Fibroblast of lung (primary cell): ENCODE results near the gene RBMS1. TPM values are rescaled to one million over a fixed set of nuclear protein-coding genes. Genes with fewer than 3 reads are reported as not detected.
A peak's percentile ranks its signal among the peaks of the same experiment; 100 is the strongest.

ENCODE experiments used
- DNase-seq, 2 donors: peaks; one replicate each; pipeline versions ENCODE4 v3.0.0 to v3.0.0-alpha.2; 2010; ENCODE audit warnings: low read depth in 2 of 2
- H2AFZ ChIP-seq: 2 replicates; pipeline ENCODE4 v1.5.1; 2012; ENCODE audit warnings: low read length, control low read depth, inconsistent platforms
- H3K27ac ChIP-seq: 2 replicates; pipeline ENCODE4 v1.5.1; 2011; ENCODE audit warnings: low read length, control low read depth; ENCODE audit not compliant: insufficient read depth
- H3K27me3 ChIP-seq: 2 replicates; pipeline ENCODE4 v1.5.1; 2011; ENCODE audit warnings: mild to moderate bottlenecking, low read length; ENCODE audit not compliant: control insufficient read depth, insufficient read depth
- H3K36me3 ChIP-seq: 2 replicates; pipeline ENCODE4 v1.5.1; 2011; ENCODE audit warnings: low read length; ENCODE audit not compliant: control insufficient read depth, insufficient read depth
- H3K4me1 ChIP-seq: 2 replicates; pipeline ENCODE4 v1.5.1; 2011; ENCODE audit warnings: low read length; ENCODE audit not compliant: control insufficient read depth, insufficient read depth; ENCODE audit errors: extremely low read depth
- H3K4me2 ChIP-seq: 2 replicates; pipeline ENCODE4 v1.5.1; 2011; ENCODE audit warnings: low read length, control low read depth; ENCODE audit not compliant: insufficient read depth; ENCODE audit errors: extremely low read depth
- H3K4me3 ChIP-seq, 4 experiments: fragments of 200-600 bp in 1 of 4; sonication (generic) in 1 of 4; replicated peaks in 1 of 4; 2 replicates each; pipeline ENCODE4 v1.5.1; 2011 to 2016; ENCODE audit warnings: low read length in 4 of 4, low read depth in 3 of 4, mild to moderate bottlenecking in 3 of 4, control low read depth in 2 of 4, inconsistent platforms in 1 of 4, mixed read lengths in 1 of 4; ENCODE audit not compliant: insufficient read depth in 1 of 4; ENCODE audit errors: control extremely low read depth in 1 of 4
- H3K79me2 ChIP-seq: 2 replicates; pipeline ENCODE4 v1.5.1; 2012; ENCODE audit warnings: mild to moderate bottlenecking, low read length, inconsistent platforms; ENCODE audit not compliant: control insufficient read depth, insufficient read depth
- H3K9ac ChIP-seq: 2 replicates; pipeline ENCODE4 v1.5.1; 2011; ENCODE audit warnings: mild to moderate bottlenecking, low read length, control low read depth; ENCODE audit not compliant: insufficient read depth
- H3K9me3 ChIP-seq: 2 replicates; pipeline ENCODE4 v1.5.1; 2012; ENCODE audit warnings: low read depth, low read length; ENCODE audit not compliant: control insufficient read depth, insufficient read depth
- H4K20me1 ChIP-seq: 2 replicates; pipeline ENCODE4 v1.5.1; 2011; ENCODE audit warnings: low read length; ENCODE audit not compliant: control insufficient read depth, insufficient read depth; ENCODE audit errors: extremely low read depth
- EZH2 ChIP-seq: IDR thresholded peaks from 2 replicates; pipeline ENCODE4 v1.5.1; 2012; ENCODE audit warnings: low read length, control low read depth, mild to moderate bottlenecking; ENCODE audit errors: missing control alignments
- polyA plus RNA-seq, 2 donors: library from polyadenylated mRNA; depleted of rRNA in 1 of 2; stranded (reverse) in 1 of 2; unstranded in 1 of 2; fragments of >200 nt; gene quantifications; 2 replicates each; pipeline ENCODE4 v1.2.1, GENCODE V29; 2011 to 2012; ENCODE audit warnings: missing spikeins in 1 of 2
- total RNA-seq: library from RNA; depleted of rRNA; stranded (reverse); fragments of >200 nt; gene quantifications from 2 replicates; pipeline ENCODE4 v1.2.1, GENCODE V29; 2014
- TF ChIP-seq, protein P1 (sequence below), 2 donors: IDR thresholded peaks in 1 of 2; conservative IDR thresholded peaks in 1 of 2; 1 replicate in 1 of 2; 2 replicates in 1 of 2; pipeline ENCODE4 v1.5.1; 2011 to 2012; ENCODE audit warnings: low read length in 2 of 2, control low read depth in 1 of 2, inconsistent platforms in 1 of 2, low read depth in 1 of 2, mild to moderate bottlenecking in 1 of 2

Gene RBMS1
- total and polyA plus RNA-seq, 2 donors (not counting 1 experiment from before 2014, with no cell fraction given): 77.3 to 146 TPM

DNA sequence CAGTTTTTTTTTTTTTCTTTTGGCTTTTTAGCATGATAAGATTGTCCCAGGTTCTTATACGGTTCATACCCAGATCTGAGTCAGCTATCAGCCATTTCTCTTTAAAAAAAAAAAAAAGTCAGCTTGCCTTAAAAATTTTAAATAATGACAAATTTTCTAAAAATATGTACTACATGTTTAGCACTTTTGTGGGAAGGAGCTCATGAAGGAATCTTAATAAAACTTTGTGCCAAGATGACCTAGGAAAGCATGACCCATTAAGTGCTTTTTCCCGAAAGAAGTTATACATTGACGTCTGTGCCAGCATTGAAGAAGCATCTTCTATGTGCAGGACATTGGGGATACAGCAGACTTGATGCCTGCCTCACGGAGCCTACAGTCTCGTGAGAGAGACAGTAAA is 4.5 kb upstream of the RBMS1 start:
- Histone ChIP-seq H4K20me1 (no peaks in the 10 kb centered on the region), H3K4me3 (no peak overlapping the region), H3K9ac (no peak overlapping the region), H3K36me3 (no peaks in the 10 kb centered on the region), H2AFZ (peak overlapping the region; percentile 1), H3K4me1 (no peaks in the 10 kb centered on the region), H3K27ac (no peak overlapping the region), H3K27me3 (no peaks in the 10 kb centered on the region), H3K4me2 (no peak overlapping the region), H3K79me2 (peaks cover under 1% of the 10 kb centered on the region), H3K9me3 (no peaks in the 10 kb centered on the region)
- TF ChIP-seq, protein P1, sequence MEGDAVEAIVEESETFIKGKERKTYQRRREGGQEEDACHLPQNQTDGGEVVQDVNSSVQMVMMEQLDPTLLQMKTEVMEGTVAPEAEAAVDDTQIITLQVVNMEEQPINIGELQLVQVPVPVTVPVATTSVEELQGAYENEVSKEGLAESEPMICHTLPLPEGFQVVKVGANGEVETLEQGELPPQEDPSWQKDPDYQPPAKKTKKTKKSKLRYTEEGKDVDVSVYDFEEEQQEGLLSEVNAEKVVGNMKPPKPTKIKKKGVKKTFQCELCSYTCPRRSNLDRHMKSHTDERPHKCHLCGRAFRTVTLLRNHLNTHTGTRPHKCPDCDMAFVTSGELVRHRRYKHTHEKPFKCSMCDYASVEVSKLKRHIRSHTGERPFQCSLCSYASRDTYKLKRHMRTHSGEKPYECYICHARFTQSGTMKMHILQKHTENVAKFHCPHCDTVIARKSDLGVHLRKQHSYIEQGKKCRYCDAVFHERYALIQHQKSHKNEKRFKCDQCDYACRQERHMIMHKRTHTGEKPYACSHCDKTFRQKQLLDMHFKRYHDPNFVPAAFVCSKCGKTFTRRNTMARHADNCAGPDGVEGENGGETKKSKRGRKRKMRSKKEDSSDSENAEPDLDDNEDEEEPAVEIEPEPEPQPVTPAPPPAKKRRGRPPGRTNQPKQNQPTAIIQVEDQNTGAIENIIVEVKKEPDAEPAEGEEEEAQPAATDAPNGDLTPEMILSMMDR (conservative IDR thresholded peaks at IDR 0.05 in 1 of 2, IDR thresholded peaks at IDR 0.05 in 1 of 2; ENCODE audit: low read depth in 1 of 2, low read length in 2 of 2): no peak
- no peak for TF ChIP-seq EZH2
- DNase-seq: peak in 1 of 2 donors; percentile 22

DNA sequence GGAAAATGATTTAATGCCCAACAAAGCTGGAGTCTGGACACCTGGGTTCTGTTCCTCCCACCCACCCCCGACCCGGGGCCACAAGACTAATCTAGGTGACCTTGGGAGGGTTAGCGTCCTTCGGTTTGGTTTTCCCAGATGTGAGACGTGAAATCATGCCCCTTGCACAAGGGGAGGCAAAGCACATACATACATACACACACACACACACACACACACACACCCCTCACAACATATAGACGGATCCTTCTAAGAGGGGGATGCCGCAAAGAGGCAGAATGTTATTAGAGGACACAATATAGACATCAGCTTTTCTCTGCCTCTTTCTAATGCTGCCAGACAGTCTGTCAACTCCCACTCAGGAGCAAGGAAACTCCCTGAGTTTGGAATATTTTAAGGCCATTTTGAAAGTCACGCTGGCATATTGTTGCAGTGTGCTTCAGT is 616 bp upstream of the RBMS1 start:
- H3K9me3 ChIP-seq: no peaks in the 10 kb centered on the region
- no peaks in the 10 kb centered on the region for H3K27me3 ChIP-seq
- no peaks in the 10 kb centered on the region for H4K20me1 ChIP-seq
- H3K79me2 ChIP-seq: peaks cover 33% of the 10 kb centered on the region
- peak overlapping the region; percentile 55 for H3K4me2 ChIP-seq
- peak overlapping the region; percentile 80 to 93 (median 88) for H3K4me3 ChIP-seq
- peak overlapping the region; percentile 41 for H3K9ac ChIP-seq
- no peaks in the 10 kb centered on the region for H3K36me3 ChIP-seq
- DNase-seq: peak; percentile 12 to 47
- no peak for TF ChIP-seq EZH2
- TF ChIP-seq, protein P1 (conservative IDR thresholded peaks at IDR 0.05 in 1 of 2, IDR thresholded peaks at IDR 0.05 in 1 of 2; ENCODE audit: low read depth in 1 of 2, low read length in 2 of 2): no peak
- no peaks in the 10 kb centered on the region for H3K4me1 ChIP-seq
- H2AFZ ChIP-seq: no peak overlapping the region
- peak overlapping the region; percentile 18 for H3K27ac ChIP-seq

DNA sequence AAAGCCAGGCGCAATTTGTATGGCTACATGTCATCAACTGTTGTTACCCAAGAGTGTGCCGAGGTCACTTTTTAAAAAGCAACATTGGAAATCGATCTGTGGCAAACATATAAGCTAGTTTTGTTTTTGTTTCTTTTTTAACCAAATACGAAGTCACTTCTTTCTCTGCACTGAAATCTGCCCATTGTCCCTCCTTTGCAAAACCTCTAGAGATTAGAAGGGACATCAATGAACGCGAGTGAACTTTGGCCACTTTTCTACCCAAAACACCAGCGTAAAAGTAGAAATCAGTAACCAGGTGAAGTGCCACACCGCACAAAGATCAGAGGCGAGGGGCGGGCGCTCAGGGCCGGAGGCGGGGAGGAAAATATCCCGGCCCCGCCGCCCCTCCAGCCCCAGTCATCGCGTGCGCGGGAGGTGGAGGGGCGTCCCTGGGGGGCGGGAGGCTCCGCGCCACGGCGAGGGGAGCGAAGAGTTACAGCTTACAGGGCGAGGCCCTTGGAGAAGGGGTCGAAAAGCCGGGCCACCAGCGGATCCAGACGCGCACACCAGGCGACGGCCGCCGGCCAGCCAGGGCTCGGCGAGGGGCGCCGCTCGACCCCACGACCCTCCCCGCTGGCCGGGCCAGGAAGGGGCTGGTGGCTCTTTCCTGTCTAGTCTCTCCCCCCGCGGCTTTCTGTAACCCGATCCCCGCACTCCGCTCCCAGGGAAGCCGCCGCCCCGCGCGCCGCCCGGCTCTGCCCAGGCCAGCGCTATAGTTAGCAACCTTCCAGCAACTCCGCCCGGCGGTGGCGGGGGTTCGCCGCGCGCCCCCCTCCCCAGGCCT is 993 bp downstream of the RBMS1 start:
- DNase-seq: peak; percentile 72 to 79
- H3K4me3 ChIP-seq: peak overlapping the region; percentile 86 to 97 (median 92)
- H3K79me2 ChIP-seq: peaks cover 49% of the 10 kb centered on the region

More for the DNA sequence above, 993 bp downstream of the RBMS1 start:
- Histone ChIP-seq H2AFZ (no peak overlapping the region), H4K20me1 (no peaks in the 10 kb centered on the region), H3K27ac (peak overlapping the region; percentile 97), H3K9me3 (no peaks in the 10 kb centered on the region), H3K4me2 (peak overlapping the region; percentile 95), H3K4me1 (peaks cover 2% of the 10 kb centered on the region), H3K27me3 (no peaks in the 10 kb centered on the region), H3K9ac (peak overlapping the region; percentile 97), H3K36me3 (no peaks in the 10 kb centered on the region)
- TF ChIP-seq, protein P1 (conservative IDR thresholded peaks at IDR 0.05 in 1 of 2, IDR thresholded peaks at IDR 0.05 in 1 of 2; ENCODE audit: low read depth in 1 of 2, low read length in 2 of 2): no peak
- TF ChIP-seq EZH2: no peak
